ENCODE results near the gene RNF207. TPM values are rescaled to one million over a fixed set of nuclear protein-coding genes. Genes with fewer than 3 reads are reported as not detected.

The RNF207 gene
- polyA plus RNA-seq, 3 donors, result 0.10 to 7.7 TPM; not detected in 1

DNA sequence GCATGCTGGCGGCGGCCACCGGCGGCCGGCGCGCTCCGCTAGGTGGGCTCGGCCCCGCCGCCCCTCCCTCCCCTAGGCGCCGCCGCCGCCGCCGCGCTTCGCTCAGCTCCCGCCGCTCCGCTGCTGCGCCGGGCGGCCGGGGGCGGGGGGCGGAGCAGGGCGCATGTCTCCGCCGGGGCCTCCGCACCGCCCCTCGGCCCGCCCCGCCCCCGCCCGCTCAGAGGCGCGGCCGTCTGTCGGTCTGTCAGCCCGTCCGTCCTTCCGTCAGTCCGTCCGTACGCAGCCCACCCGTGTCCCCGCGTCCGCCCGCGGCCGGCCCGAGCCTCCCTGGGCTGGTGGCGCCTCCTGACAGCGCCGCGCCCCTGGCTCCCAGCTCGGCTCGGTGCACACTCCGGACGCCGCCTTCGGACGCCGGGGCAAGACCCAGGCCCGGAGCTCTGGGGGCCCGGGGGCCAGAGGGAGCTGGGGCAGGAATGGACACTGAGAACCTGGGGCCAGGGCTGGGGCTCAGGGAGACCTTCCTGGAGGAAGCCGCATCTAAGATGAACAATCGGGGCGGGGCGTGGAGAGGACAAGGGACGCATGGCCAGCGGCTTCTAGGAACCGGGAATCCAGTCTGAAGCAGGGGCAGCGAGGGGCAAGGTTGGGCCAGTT lies 55.2 kb downstream of the RNF207 start, which contains the start of gene GPR153:
TSS of gene GPR153 (minus strand) at position 138 of the 654 bp plus-strand sequence. CDS start 6,193 bp downstream, outside the sequence.
- peaks cover 11% of the 10 kb centered on the region for H3K4me1 Mint-ChIP-seq
- DNase-seq, result peak in 1 of 3 donors; percentile 5
- 1% methylated on average over 74 of the region's 78 CpGs for WGBS (ENCODE audit: insufficient coverage)
- H3K4me3 Mint-ChIP-seq, result peak within 1 kb of the TSS; percentile 72 to 77
- H3K4me3 ChIP-seq (replicated peaks in 1 of 3; ENCODE audit: low read depth in 2 of 3, low read length in 3 of 3), result peak within 1 kb of the TSS; percentile 35 to 72 (median 37)
- no peaks in the 10 kb centered on the region for H3K79me2 ChIP-seq (ENCODE audit: insufficient read depth, low read length)
- peak within 1 kb of the TSS; percentile 92 for H3K4me2 ChIP-seq (replicated peaks; ENCODE audit: extremely low read depth, low read length, poor library complexity, severe bottlenecking)
- no peaks in the 10 kb centered on the region for H3K9me3 ChIP-seq (replicated peaks in 1 of 2; ENCODE audit: control insufficient read depth in 1 of 2, insufficient read depth in 1 of 2, low read length in 2 of 2)
- peak within 1 kb of the TSS; percentile 71 for H2AFZ ChIP-seq (ENCODE audit: insufficient read depth, low read depth, low read length, poor library complexity, severe bottlenecking)
- TF ChIP-seq, protein P1, sequence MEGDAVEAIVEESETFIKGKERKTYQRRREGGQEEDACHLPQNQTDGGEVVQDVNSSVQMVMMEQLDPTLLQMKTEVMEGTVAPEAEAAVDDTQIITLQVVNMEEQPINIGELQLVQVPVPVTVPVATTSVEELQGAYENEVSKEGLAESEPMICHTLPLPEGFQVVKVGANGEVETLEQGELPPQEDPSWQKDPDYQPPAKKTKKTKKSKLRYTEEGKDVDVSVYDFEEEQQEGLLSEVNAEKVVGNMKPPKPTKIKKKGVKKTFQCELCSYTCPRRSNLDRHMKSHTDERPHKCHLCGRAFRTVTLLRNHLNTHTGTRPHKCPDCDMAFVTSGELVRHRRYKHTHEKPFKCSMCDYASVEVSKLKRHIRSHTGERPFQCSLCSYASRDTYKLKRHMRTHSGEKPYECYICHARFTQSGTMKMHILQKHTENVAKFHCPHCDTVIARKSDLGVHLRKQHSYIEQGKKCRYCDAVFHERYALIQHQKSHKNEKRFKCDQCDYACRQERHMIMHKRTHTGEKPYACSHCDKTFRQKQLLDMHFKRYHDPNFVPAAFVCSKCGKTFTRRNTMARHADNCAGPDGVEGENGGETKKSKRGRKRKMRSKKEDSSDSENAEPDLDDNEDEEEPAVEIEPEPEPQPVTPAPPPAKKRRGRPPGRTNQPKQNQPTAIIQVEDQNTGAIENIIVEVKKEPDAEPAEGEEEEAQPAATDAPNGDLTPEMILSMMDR (IDR thresholded peaks at IDR 0.05), result no peak
- H3K27me3 Mint-ChIP-seq (ENCODE audit: low read depth in 3 of 3), result peaks cover 27 to 54% (median 33%) of the 10 kb centered on the region in 3 donors
- no peaks in the 10 kb centered on the region for H3K36me3 ChIP-seq (replicated peaks in 1 of 2; ENCODE audit: control insufficient read depth in 1 of 2, insufficient read depth in 2 of 2, low read length in 2 of 2)
- H3K9ac ChIP-seq (ENCODE audit: insufficient read depth, low read length, poor library complexity, severe bottlenecking), result no peak within 1 kb of the TSS
- no peaks in the 10 kb centered on the region for H4K20me1 ChIP-seq (ENCODE audit: insufficient read depth, low read length)
- peaks cover 0 to 4% of the 10 kb centered on the region in 2 donors for H3K36me3 Mint-ChIP-seq
- peaks cover 0 to 1% (median 0%) of the 10 kb centered on the region in 7 donors for H3K9me3 Mint-ChIP-seq
- H3K4me1 ChIP-seq (ENCODE audit: control insufficient read depth in 1 of 2, insufficient read depth in 2 of 2, low read length in 2 of 2), result peaks cover 11 to 18% of the 10 kb centered on the region in 2 donors
- peaks cover 8 to 36% of the 10 kb centered on the region in 2 donors for H3K27me3 ChIP-seq (ENCODE audit: control insufficient read depth in 2 of 2, insufficient read depth in 2 of 2, low read length in 2 of 2)
- no peak within 1 kb of the TSS for H3K27ac ChIP-seq (ENCODE audit: low read depth in 1 of 2, low read length in 2 of 2)
- intact Hi-C loops (cut with micrococcal nuclease), result no loop called here
- H3K27ac Mint-ChIP-seq, result no peak within 1 kb of the TSS

GRCh38 chr1:6261615-6261995 lies 55.7 kb downstream of the RNF207 start:
- Histone ChIP-seq H3K9ac (ENCODE audit: insufficient read depth, low read length, poor library complexity, severe bottlenecking) (no peak overlapping the region), H3K9me3 (replicated peaks in 1 of 2; ENCODE audit: control insufficient read depth in 1 of 2, insufficient read depth in 1 of 2, low read length in 2 of 2) (no peaks in the 10 kb centered on the region), H3K27ac (ENCODE audit: low read depth in 1 of 2, low read length in 2 of 2) (no peak overlapping the region), H4K20me1 (ENCODE audit: insufficient read depth, low read length) (no peaks in the 10 kb centered on the region), H2AFZ (ENCODE audit: insufficient read depth, low read depth, low read length, poor library complexity, severe bottlenecking) (peak overlapping the region; percentile 71), H3K4me1 (ENCODE audit: control insufficient read depth in 1 of 2, insufficient read depth in 2 of 2, low read length in 2 of 2) (peaks cover 11 to 18% of the 10 kb centered on the region in 2 donors), H3K4me3 (replicated peaks in 1 of 3; ENCODE audit: low read depth in 2 of 3, low read length in 3 of 3) (peak overlapping the region in 1 of 3 experiments; percentile 70), H3K4me2 (replicated peaks; ENCODE audit: extremely low read depth, low read length, poor library complexity, severe bottlenecking) (peak overlapping the region; percentile 92), H3K36me3 (replicated peaks in 1 of 2; ENCODE audit: control insufficient read depth in 1 of 2, insufficient read depth in 2 of 2, low read length in 2 of 2) (no peaks in the 10 kb centered on the region), H3K79me2 (ENCODE audit: insufficient read depth, low read length) (no peaks in the 10 kb centered on the region), H3K27me3 (ENCODE audit: control insufficient read depth in 2 of 2, insufficient read depth in 2 of 2, low read length in 2 of 2) (peaks cover 8 to 36% of the 10 kb centered on the region in 2 donors)
- peak overlapping the region; percentile 72 to 77 for H3K4me3 Mint-ChIP-seq
- intact Hi-C loops (cut with micrococcal nuclease), result no loop called here
- 13% methylated on average over 14 of the region's 15 CpGs for WGBS (ENCODE audit: insufficient coverage)
- peaks cover 0 to 1% (median 0%) of the 10 kb centered on the region in 7 donors for H3K9me3 Mint-ChIP-seq
- no peak overlapping the region for H3K27ac Mint-ChIP-seq
- peaks cover 0 to 4% of the 10 kb centered on the region in 2 donors for H3K36me3 Mint-ChIP-seq
- peaks cover 27 to 54% (median 33%) of the 10 kb centered on the region in 3 donors for H3K27me3 Mint-ChIP-seq (ENCODE audit: low read depth in 3 of 3)
- H3K4me1 Mint-ChIP-seq, result peaks cover 11% of the 10 kb centered on the region
- TF ChIP-seq, protein P1 (IDR thresholded peaks at IDR 0.05), result no peak
- no peak for DNase-seq
